22Rv1 (cell line): ENCODE data around the gene DNAJB14.

Experiments
- CTCF ChIP-seq: fragments of 450-650 bp; IDR thresholded peaks from 2 replicates; pipeline ENCODE4 v1.5.1; 2017; ENCODE audit warnings: mild to moderate bottlenecking
- ZFX ChIP-seq: fragments of 450-650 bp; IDR thresholded peaks from 2 replicates; pipeline ENCODE4 v1.6.1; 2017; ENCODE audit warnings: antibody characterized with exemption, borderline replicate concordance

- no peak for TF ChIP-seq CTCF
- TF ChIP-seq ZFX, result no peak
Measured at GRCh38 chr4:99915449-99915848, 31.0 kb downstream of the DNAJB14 start.
